IMR-90 (cell line): ENCODE measurements around the gene CLPTM1. TPM values are rescaled to one million over a fixed set of nuclear protein-coding genes. Genes with fewer than 3 reads are reported as not detected.

Experiments used
- ATAC-seq: fragments of 200-7000 bp; cut with Tn5 transposase; 2 replicates; pipeline ENCODE4 v1.9.1; 2020; ENCODE audit warnings: low read depth, mild to moderate bottlenecking, moderate library complexity
- BruUV-seq: library from RNA; stranded (reverse); fragments of 400-500 nt; replicated peaks from 2 replicates; lab custom pipeline; 2021; lab: Mats Ljungman, UMichigan
- CTCF ChIA-PET: fragments of 300-600 bp; formaldehyde crosslinking; extraction: SDS; loops from one replicate; lab custom pipeline; 2021; ENCODE audit warnings: antibody characterized with exemption; lab: Yijun Ruan, JAX
- POLR2A ChIA-PET: fragments of 300-600 bp; sonication (Branson Sonifier 250); formaldehyde crosslinking; loops from one replicate; lab custom pipeline; 2022; ENCODE audit warnings: antibody characterized with exemption; ENCODE audit not compliant: unreplicated experiment; lab: Charles Lee
- DNase-seq: peaks from one replicate; pipeline ENCODE4 v3.0.0; 2013
- H2AFZ ChIP-seq: replicated peaks from 2 replicates; pipeline ENCODE3; 2013; ENCODE audit warnings: low read length, mild to moderate bottlenecking; ENCODE audit not compliant: poor library complexity
- H2AK5ac ChIP-seq: 2 replicates; pipeline ENCODE4 v1.6.1; 2013; ENCODE audit warnings: low read depth, low read length, inconsistent platforms
- H2AK9ac ChIP-seq: replicated peaks from 2 replicates; pipeline ENCODE3; 2013; ENCODE audit warnings: mild to moderate bottlenecking, low read depth, low read length, moderate library complexity; ENCODE audit not compliant: poor library complexity
- H2BK120ac ChIP-seq: 2 replicates; pipeline ENCODE4 v1.6.1; 2013; ENCODE audit warnings: low read depth, low read length, inconsistent platforms
- H2BK15ac ChIP-seq: 3 replicates; pipeline ENCODE4 v1.6.1; 2013; ENCODE audit warnings: low read depth, low read length, inconsistent platforms
- H2BK20ac ChIP-seq: 2 replicates; pipeline ENCODE4 v1.6.1; 2013; ENCODE audit warnings: low read depth, mild to moderate bottlenecking, inconsistent platforms, low read length, moderate library complexity
- H2BK5ac ChIP-seq: 2 replicates; pipeline ENCODE4 v1.6.1; 2013; ENCODE audit warnings: mild to moderate bottlenecking, low read depth, low read length, inconsistent platforms; ENCODE audit not compliant: poor library complexity, severe bottlenecking
- H3K14ac ChIP-seq: replicated peaks from 2 replicates; pipeline ENCODE4 v1.6.1; 2013; ENCODE audit warnings: low read depth, low read length, inconsistent platforms
- H3K18ac ChIP-seq: 2 replicates; pipeline ENCODE4 v1.6.1; 2013; ENCODE audit warnings: low read depth, low read length, control low read depth
- H3K23ac ChIP-seq: 2 replicates; pipeline ENCODE4 v1.6.1; 2013; ENCODE audit warnings: low read depth, low read length, inconsistent platforms
- H3K27ac ChIP-seq: 2 replicates; pipeline ENCODE4 v1.5.1; 2013; ENCODE audit warnings: mild to moderate bottlenecking, control low read depth, low read length; ENCODE audit not compliant: insufficient read depth
- H3K27me3 ChIP-seq: 2 replicates; pipeline ENCODE4 v1.6.1; 2013; ENCODE audit warnings: low read length; ENCODE audit not compliant: control insufficient read depth, insufficient read depth
- H3K36me3 ChIP-seq: 2 replicates; pipeline ENCODE4 v1.6.1; 2013; ENCODE audit warnings: low read length, mixed read lengths; ENCODE audit not compliant: control insufficient read depth, insufficient read depth
- H3K4ac ChIP-seq: 2 replicates; pipeline ENCODE4 v1.6.1; 2013; ENCODE audit warnings: low read depth, low read length, inconsistent platforms
- H3K4me1 ChIP-seq: 2 replicates; pipeline ENCODE4 v1.6.1; 2013; ENCODE audit warnings: low read length, mixed read lengths; ENCODE audit not compliant: control insufficient read depth, insufficient read depth
- H3K4me2 ChIP-seq: 2 replicates; pipeline ENCODE4 v1.6.1; 2013; ENCODE audit warnings: low read depth, mild to moderate bottlenecking, control low read depth, low read length, moderate library complexity
- H3K4me3 ChIP-seq: 2 replicates; pipeline ENCODE4 v1.5.1; 2013; ENCODE audit warnings: low read depth, mild to moderate bottlenecking, control low read depth, low read length, moderate library complexity; ENCODE audit not compliant: insufficient read depth
- H3K56ac ChIP-seq: 2 replicates; pipeline ENCODE4 v1.6.1; 2013; ENCODE audit warnings: low read length, inconsistent platforms; ENCODE audit not compliant: insufficient read depth; ENCODE audit errors: extremely low read depth
- H3K79me1 ChIP-seq, 2 experiments: 2 replicates each; pipeline ENCODE4 v1.6.1; 2013; ENCODE audit warnings: low read length in 2 of 2, inconsistent platforms in 1 of 2, low read depth in 1 of 2
- H3K9ac ChIP-seq: 2 replicates; pipeline ENCODE4 v1.6.1; 2013; ENCODE audit warnings: low read depth, low read length, control low read depth
- H3K9me1 ChIP-seq: 2 replicates; pipeline ENCODE4 v1.6.1; 2013; ENCODE audit warnings: low read length, inconsistent platforms; ENCODE audit not compliant: insufficient read depth
- H3K9me3 ChIP-seq: 2 replicates; pipeline ENCODE4 v1.6.1; 2013; ENCODE audit warnings: low read length; ENCODE audit not compliant: control insufficient read depth, insufficient read depth
- H4K20me1 ChIP-seq: 2 replicates; pipeline ENCODE4 v1.6.1; 2013; ENCODE audit warnings: low read length, inconsistent platforms; ENCODE audit not compliant: insufficient read depth
- H4K5ac ChIP-seq: 2 replicates; pipeline ENCODE4 v1.6.1; 2013; ENCODE audit warnings: mild to moderate bottlenecking, low read depth, low read length, control low read depth
- H4K8ac ChIP-seq, 2 experiments: 2 replicates each; pipeline ENCODE4 v1.6.1; 2013; ENCODE audit warnings: low read depth in 2 of 2, low read length in 2 of 2, control low read depth in 1 of 2, inconsistent platforms in 1 of 2
- H4K91ac ChIP-seq: 2 replicates; pipeline ENCODE4 v1.6.1; 2013; ENCODE audit warnings: low read depth, low read length, inconsistent platforms; ENCODE audit not compliant: insufficient read depth
- CHD1 ChIP-seq: IDR thresholded peaks from 2 replicates; pipeline ENCODE4 v1.6.1; 2012; ENCODE audit warnings: low read depth, low read length, improper control_type of control experiment
- WGBS, 2 experiments: methylation state at CpG; one replicate each; pipeline versions ENCODE4 v1.1.5 to v1.1.7; 2013; ENCODE audit warnings: missing lambda C conversion rate in 2 of 2; ENCODE audit not compliant: insufficient read length in 1 of 2; ENCODE audit errors: extremely low coverage in 2 of 2; 5-methylcytosine and 5-hydroxymethylcytosine counted together
- dilution Hi-C: fragments of 300-500 bp; cut with HindIII; formaldehyde crosslinking; loops from one replicate; pipeline ENCODE4 v1.14.3; 2018; ENCODE audit warnings: low sequenced_read_pairs; ENCODE audit not compliant: unreplicated experiment
- in situ Hi-C: fragments of 300-500 bp; cut with MboI; formaldehyde crosslinking; loops from 3 replicates; pipeline ENCODE4 v1.14.3; 2019; ENCODE audit warnings: low sequenced_read_pairs, inconsistent platforms, mixed read lengths
- intact Hi-C: fragments of 100-400 bp; cut with micrococcal nuclease; formaldehyde crosslinking; loops from 2 replicates; pipeline ENCODE4 v1.10.0; 2022
- polyA plus RNA-seq, 3 experiments: library from polyadenylated mRNA; depleted of rRNA; stranded (reverse); fragments of >200 nt; gene quantifications; 2 replicates each; pipeline ENCODE4 v1.2.3, GENCODE V29; 2012; ENCODE audit warnings: low replicate concordance in 1 of 3
- total RNA-seq: library from RNA; depleted of rRNA; stranded (reverse); fragments of >200 nt; gene quantifications from 2 replicates; pipeline ENCODE4 v1.2.3, GENCODE V29; 2012

Gene CLPTM1
- total and polyA plus RNA-seq, 2 of the 4 experiments (the other 2 are of a cell fraction), result 23.8 to 88.8 TPM

GRCh38 chr19:44943801-44944249, 11.4 kb upstream of the CLPTM1 start:
- POLR2A ChIA-PET, result no interaction called here
- Histone ChIP-seq H2BK15ac (no peak overlapping the region), H4K20me1 (no peaks in the 10 kb centered on the region), H3K27me3 (peaks cover 6% of the 10 kb centered on the region; the same call in 1 of the 2 replicates), H3K9ac (no peak overlapping the region), H3K23ac (no peak overlapping the region), H4K5ac (no peak overlapping the region), H2AK9ac (peak overlapping the region; percentile 81), H3K9me3 (no peaks in the 10 kb centered on the region), H3K14ac (no peak overlapping the region), H3K27ac (no peak overlapping the region), H2BK5ac (no peak overlapping the region), H2BK120ac (no peak overlapping the region), H2AK5ac (no peak overlapping the region), H3K9me1 (no peaks in the 10 kb centered on the region), H3K4me3 (no peak overlapping the region), H3K79me1 (no peaks in the 10 kb centered on the region), H4K91ac (no peak overlapping the region), H3K36me3 (no peaks in the 10 kb centered on the region), H3K4me2 (no peak overlapping the region), H2BK20ac (no peak overlapping the region), H3K56ac (no peak overlapping the region), H4K8ac (no peak overlapping the region), H3K4me1 (no peaks in the 10 kb centered on the region), H2AFZ (peak overlapping the region; percentile 41), H3K4ac (no peak overlapping the region), H3K18ac (no peak overlapping the region)
- no peak for TF ChIP-seq CHD1
- intact Hi-C loops (no loop called here), dilution Hi-C loops (no loop called here), in situ Hi-C loops (no loop called here)
- ATAC-seq, result no peak
- CTCF ChIA-PET, result no interaction called here
- DNase-seq, result no peak
- BruUV-seq, result no TSS peak
- WGBS, 2 experiments, result 82% methylated on average over 6 of the region's 10 CpGs; no CpG with 5 or more reads in 1 of the 2 experiments
